WI38 (cell line): Measurements from ENCODE around the gene TFB2M.
"Not testable (repeated sequence)": the region's sequence is repeated elsewhere in the genome, so short reads cannot be mapped to it uniquely, and the experiment has no call there.

ENCODE experiments used
- H3K4me3 ChIP-seq: 2 replicates; pipeline ENCODE4 v1.5.1; 2011; ENCODE audit warnings: low read depth, mild to moderate bottlenecking, control low read depth, low read length
- TF ChIP-seq, protein P1 (sequence below): IDR thresholded peaks from 2 replicates; pipeline ENCODE4 v1.5.1; 2012; ENCODE audit warnings: low read depth, mild to moderate bottlenecking, control low read depth, low read length

Gene TFB2M

DNA sequence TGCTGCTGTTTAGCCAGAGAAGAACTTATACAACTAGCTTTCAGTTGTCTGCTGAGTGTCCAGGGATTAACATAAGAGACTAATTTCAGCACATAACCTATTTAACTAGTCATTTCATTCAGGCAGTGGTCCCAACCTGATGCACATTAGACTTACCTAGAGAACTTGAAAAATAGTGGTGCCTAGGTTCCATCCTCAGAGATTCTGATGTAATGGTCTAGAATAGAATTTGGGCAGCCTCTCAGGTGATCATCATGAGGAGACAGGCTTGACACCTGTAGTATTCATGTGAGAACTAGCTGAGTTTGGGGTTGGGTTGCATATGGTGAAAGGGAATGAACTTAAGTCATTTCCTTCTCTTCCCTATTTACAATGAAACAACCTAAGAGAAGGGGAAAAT, 25.0 kb upstream of the TFB2M start:
- TF ChIP-seq, protein P1, sequence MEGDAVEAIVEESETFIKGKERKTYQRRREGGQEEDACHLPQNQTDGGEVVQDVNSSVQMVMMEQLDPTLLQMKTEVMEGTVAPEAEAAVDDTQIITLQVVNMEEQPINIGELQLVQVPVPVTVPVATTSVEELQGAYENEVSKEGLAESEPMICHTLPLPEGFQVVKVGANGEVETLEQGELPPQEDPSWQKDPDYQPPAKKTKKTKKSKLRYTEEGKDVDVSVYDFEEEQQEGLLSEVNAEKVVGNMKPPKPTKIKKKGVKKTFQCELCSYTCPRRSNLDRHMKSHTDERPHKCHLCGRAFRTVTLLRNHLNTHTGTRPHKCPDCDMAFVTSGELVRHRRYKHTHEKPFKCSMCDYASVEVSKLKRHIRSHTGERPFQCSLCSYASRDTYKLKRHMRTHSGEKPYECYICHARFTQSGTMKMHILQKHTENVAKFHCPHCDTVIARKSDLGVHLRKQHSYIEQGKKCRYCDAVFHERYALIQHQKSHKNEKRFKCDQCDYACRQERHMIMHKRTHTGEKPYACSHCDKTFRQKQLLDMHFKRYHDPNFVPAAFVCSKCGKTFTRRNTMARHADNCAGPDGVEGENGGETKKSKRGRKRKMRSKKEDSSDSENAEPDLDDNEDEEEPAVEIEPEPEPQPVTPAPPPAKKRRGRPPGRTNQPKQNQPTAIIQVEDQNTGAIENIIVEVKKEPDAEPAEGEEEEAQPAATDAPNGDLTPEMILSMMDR = no peak
- H3K4me3 ChIP-seq = no peak overlapping the region

GRCh38 chr1:246589919-246590318, 23.9 kb upstream of the TFB2M start:
- not testable (repeated sequence) for H3K4me3 ChIP-seq

- TF ChIP-seq, protein P1 = no peak
- no peak overlapping the region for H3K4me3 ChIP-seq
Measured at GRCh38 chr1:246588159-246588721, 22.2 kb upstream of the TFB2M start.

DNA sequence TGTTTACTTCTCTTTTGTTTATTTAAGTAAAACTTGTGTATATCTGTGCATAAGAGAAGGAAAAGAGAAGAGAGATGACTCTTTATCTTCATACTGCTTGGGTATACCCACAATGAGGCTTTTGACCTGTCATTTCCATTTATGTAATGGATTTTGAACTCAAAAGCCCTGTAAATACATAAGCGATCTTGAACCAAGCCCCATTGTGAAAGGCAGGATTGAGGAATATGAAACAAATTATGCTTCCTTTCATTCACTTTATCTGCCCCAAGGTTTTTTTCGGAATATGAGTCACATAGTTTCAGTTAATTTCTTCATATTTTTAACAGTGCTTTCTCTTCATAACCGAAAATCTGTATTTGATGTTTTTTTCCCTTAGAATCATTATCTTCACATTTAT, 21.5 kb upstream of the TFB2M start:
- TF ChIP-seq, protein P1 = no peak
- H3K4me3 ChIP-seq = peak overlapping the region; percentile 17; the same call in 1 of the 2 replicates

DNA sequence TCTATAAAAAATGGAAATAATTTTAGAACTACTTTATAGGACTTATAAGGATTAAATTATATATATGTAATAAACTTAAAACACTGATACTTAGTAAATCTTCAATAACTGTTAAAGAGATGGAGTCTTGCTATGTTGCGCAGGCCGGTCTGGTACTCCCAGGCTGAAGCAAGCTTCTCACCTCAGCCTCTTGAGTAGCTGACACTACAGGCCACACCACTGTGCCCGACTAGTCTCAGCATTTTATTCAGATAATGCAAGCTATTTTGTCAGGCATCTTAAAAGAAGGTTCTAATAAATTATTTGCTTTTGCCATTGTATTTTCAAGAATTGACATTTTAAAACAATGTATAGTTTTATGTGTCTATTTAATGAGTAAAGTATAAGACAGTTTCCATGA, 21.0 kb upstream of the TFB2M start:
- peak overlapping the region; percentile 17; the same call in 1 of the 2 replicates for H3K4me3 ChIP-seq
- TF ChIP-seq, protein P1 = no peak

DNA sequence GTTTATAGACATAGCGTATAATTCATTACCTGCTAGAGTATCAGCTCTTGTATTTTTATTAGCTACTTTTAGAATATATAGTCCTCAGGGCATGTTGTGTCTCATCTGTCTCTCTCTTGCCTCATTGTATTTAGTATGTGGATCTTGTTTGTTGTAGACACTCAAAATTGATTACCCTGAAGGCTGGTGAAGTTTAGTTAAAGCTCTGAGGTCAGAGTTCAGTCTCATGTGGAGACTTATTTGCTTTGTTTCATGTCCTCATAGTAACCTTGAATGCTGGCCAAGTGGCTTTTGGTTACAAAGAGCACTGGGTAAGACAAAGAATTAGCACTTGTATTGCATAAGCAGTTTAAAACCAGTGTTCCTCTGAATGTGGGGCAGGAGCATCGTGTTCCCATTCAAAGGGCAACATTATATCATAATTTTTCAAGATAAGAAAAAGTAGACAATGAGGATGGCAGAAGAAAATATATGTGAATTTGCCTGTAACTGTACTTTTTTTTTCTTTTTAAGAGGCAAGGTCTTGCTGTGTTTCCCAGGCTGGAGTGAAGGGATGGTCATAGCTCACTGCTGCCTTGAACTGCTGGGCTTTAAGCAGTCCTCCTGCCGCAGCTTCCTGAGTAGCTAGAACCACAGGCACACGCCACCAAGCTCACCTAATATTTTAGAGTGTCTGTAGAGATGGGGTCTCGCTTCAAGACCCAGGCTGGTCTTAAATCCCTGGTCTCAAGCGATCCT, 17.6 kb upstream of the TFB2M start:
- H3K4me3 ChIP-seq = no peak overlapping the region
- TF ChIP-seq, protein P1 = no peak

DNA sequence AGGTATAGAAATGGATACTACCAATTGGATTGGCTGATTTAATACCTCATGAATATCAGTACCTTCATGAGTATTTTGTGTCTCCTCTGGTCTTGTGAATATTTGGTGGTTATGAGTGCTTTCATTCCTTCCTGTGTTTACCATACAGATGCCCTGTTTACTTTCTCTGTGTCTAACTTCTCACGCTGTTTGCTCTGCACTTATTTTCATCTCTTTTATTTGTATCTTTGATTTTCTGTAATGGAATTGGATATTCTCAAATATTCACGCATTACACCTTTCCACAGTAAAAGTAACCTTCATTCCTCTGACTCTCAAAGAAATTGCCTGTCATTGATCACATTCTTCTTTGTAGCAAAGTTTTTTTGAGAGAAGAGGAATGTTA, 17.0 kb upstream of the TFB2M start:
- TF ChIP-seq, protein P1 = no peak

More for the DNA sequence above, 17.0 kb upstream of the TFB2M start:
- H3K4me3 ChIP-seq = no peak overlapping the region
